T-helper 1 cell treated with Interleukin-12 subunit alpha and Interleukin-12 subunit beta and Interleukin-4 antibody, amounts not matched to agents 30 μg/mL and 1 μg/mL, for 36 hours (primary cell): ENCODE measurements around the gene RFPL2.
"Not testable (repeated sequence)": the region's sequence is repeated elsewhere in the genome, so short reads cannot be mapped to it uniquely, and the experiment has no call there.

Experiments
- H3K27ac Mint-ChIP-seq: one replicate; pipeline ENCODE4 v1.8.0; 2021; ENCODE audit warnings: mild to moderate bottlenecking, mixed read lengths
- H3K27me3 Mint-ChIP-seq: one replicate; pipeline ENCODE4 v1.8.0; 2021; ENCODE audit warnings: low read depth, mixed read lengths
- H3K36me3 Mint-ChIP-seq: one replicate; pipeline ENCODE4 v1.8.0; 2021; ENCODE audit warnings: low read depth, mixed read lengths
- H3K4me1 Mint-ChIP-seq: one replicate; pipeline ENCODE4 v1.8.0; 2021; ENCODE audit warnings: low read depth, mixed read lengths
- H3K4me3 Mint-ChIP-seq: one replicate; pipeline ENCODE4 v1.8.0; 2021; ENCODE audit warnings: mild to moderate bottlenecking, moderate library complexity, mixed read lengths
- H3K9me3 Mint-ChIP-seq: one replicate; pipeline ENCODE4 v1.8.0; 2021; ENCODE audit warnings: mixed read lengths

Gene RFPL2

DNA sequence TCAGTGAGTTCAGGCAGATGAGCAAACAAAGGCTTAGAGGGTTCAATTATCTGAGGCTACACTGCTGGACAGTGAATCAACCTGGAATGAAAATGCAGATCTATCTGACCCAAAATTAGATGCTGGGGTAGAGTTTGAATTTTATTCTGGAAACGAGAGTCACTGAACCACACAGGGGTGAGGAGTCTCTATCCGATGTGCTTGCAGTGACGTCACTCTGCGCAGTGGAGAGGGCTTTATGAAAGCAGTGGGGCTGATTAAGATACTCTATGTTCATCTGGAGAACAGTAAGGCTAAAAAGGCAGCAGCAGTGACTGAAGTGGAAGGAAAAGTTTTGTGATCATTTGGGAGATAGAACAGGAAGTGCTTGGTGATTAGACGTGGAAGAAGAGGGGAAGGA, 44.5 kb downstream of the RFPL2 start:
- H3K4me1 Mint-ChIP-seq = not testable (repeated sequence)

DNA sequence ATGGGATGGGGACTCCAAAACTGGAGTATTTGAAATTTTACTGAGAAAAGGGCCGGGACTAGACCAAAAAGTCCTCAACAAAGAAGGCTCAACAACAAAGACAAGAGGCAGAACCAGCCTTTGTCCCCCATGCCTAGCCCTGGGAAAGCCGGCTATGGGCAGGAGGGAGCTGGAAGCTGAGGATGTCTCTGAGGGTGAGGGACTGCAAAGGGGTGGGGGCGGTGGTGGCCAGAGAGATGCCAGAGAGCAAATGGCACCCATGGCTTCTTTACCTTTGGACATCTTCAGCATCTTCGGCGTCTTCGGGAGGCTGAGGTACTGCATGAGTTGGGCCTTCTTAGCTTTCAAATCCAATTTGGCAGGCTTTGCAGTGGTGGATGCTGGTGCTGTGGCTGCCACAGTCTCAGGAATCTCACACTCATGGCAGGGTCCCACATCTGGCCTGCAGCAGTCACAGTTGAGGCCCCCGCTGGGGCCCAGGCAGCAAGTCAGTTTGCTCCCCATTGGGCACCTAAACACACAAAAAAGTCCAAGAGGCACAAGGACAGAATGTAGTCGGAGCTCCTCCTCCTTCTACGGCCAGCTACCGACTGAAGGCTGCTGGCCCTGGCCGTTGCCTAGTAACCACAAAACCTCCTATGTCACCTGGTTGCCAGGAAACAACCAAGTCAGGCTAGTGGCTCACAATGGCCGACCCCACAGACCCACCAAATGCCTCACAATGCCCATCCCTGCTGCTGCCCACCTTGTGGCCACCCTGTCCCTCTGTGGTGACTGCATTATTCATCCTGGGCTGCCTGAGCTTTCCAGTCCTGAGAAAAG, 46.0 kb downstream of the RFPL2 start, which contains the start of gene C22orf42:
C22orf42 (minus strand) TSS at position 592 of the 822 bp plus-strand sequence; CDS start at position 504, 88 bp downstream.
- Mint-ChIP-seq H3K4me1 (peaks cover 3% of the 10 kb centered on the region), H3K36me3 (peaks cover 2% of the 10 kb centered on the region), H3K4me3 (no peak within 1 kb of the TSS), H3K9me3 (no peaks in the 10 kb centered on the region), H3K27ac (no peak within 1 kb of the TSS), H3K27me3 (peaks cover 24% of the 10 kb centered on the region)

More for the DNA sequence above, 44.5 kb downstream of the RFPL2 start:
- H3K27me3 Mint-ChIP-seq = peaks cover 23% of the 10 kb centered on the region
- not testable (repeated sequence) for H3K4me3 Mint-ChIP-seq, H3K27ac Mint-ChIP-seq, H3K9me3 Mint-ChIP-seq, H3K36me3 Mint-ChIP-seq

DNA sequence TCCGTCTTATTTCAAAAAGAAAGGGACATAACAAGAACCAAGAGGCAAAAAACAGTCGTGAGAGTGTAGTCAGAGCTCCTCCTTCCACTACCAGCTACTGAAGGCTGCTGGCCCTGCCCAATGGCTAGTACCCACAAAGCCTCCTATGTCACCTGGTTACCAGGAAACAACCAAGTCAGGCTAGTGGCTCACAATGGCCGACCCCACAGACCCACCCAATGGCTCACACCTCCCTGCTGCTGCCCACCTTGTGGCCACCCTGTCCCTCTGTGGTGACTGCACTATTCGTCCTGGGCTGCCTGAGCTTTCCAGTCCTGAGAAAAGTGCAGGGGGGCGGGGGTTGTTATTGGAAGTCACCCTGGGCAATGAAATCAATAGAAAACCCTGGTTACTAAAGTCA, 47.2 kb downstream of the RFPL2 start:
- not testable (repeated sequence) for H3K36me3 Mint-ChIP-seq, H3K4me1 Mint-ChIP-seq, H3K4me3 Mint-ChIP-seq, H3K9me3 Mint-ChIP-seq, H3K27ac Mint-ChIP-seq
- peaks cover 14% of the 10 kb centered on the region for H3K27me3 Mint-ChIP-seq

DNA sequence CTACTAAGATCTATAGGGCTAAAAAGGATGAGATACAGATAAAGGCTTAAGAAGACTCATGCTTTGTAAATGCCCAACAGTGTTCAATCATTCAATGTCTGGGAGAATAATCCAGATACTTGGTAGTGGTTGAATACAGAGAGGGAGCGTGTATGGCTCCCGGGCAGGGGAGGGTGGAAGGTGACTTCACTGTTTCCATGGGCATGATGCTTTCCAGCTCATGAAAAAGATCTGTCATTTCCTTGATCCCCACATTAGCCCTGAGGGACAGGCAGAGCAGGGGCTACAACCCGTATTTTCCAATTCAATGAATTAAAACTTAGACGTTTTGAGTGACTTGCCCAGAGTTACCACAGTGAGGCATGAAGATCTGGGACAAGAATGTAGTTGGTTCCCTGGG, 50.1 kb downstream of the RFPL2 start:
- H3K27me3 Mint-ChIP-seq = peaks cover 14% of the 10 kb centered on the region
- H3K9me3 Mint-ChIP-seq, H3K27ac Mint-ChIP-seq, H3K4me3 Mint-ChIP-seq, H3K36me3 Mint-ChIP-seq: not testable (repeated sequence)
- peaks cover 27% of the 10 kb centered on the region for H3K4me1 Mint-ChIP-seq

DNA sequence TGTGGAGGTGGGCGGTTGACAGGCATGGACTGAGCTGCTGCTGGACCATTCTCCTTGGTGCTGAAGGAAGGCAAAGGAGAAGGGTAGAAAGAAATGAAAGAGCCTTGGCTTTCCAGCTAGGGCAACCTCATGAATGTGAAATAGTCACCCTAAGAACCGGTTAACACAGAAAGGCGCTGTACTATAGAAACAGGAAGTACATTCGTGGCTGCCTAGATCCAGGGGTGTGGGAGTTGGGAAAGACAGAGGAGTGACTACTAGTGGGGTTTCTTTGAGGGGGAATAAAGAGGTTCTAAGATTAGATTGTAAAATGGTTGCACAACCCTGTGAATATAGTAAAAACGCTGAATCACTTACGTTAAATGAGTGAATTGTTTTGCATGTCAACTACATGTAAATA, 53.2 kb downstream of the RFPL2 start:
- H3K4me3 Mint-ChIP-seq, H3K27ac Mint-ChIP-seq, H3K36me3 Mint-ChIP-seq, H3K9me3 Mint-ChIP-seq: not testable (repeated sequence)
- H3K27me3 Mint-ChIP-seq = peaks cover 14% of the 10 kb centered on the region
- peaks cover 29% of the 10 kb centered on the region for H3K4me1 Mint-ChIP-seq

DNA sequence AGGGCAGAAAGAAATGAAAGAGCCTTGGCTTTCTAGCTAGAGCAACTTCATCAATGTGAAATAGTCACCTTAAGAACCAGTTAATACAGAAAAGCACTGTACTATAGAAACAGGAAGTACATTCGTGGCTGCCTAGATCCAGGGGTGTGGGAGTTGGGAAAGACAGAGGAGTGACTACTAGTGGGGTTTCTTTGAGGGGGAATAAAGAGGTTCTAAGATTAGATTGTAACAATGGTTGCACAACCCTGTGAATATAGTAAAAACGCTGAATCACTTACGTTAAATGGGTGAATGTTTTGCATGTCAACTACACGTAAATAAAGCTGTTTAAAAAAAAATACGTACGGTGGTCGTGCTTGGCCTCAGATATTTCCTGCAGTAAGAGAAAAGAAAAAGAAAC, 54.2 kb downstream of the RFPL2 start:
- H3K4me1 Mint-ChIP-seq = peaks cover 29% of the 10 kb centered on the region
- not testable (repeated sequence) for H3K4me3 Mint-ChIP-seq, H3K9me3 Mint-ChIP-seq, H3K36me3 Mint-ChIP-seq, H3K27ac Mint-ChIP-seq
- peaks cover 11% of the 10 kb centered on the region for H3K27me3 Mint-ChIP-seq

DNA sequence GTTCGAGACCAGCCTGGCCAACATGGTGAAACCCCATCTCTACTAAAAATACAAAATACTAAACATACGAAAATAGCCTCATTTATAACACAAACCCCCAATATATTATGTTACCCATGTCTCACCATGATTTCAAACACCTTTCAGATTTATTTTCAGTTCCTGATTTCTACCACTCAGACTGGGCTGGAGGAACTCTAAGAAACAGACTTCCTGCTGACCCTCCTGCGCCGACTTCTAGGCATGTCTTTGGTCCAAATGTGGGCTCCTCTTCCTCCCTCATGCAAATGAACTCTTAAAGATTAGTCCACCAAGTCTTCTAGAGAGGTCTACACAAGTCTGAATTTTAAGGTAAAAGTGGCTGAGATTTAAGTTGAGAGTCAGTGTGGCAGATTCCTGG, 56.5 kb downstream of the RFPL2 start:
- not testable (repeated sequence) for H3K27ac Mint-ChIP-seq, H3K9me3 Mint-ChIP-seq, H3K4me3 Mint-ChIP-seq, H3K36me3 Mint-ChIP-seq, H3K27me3 Mint-ChIP-seq
- peaks cover 44% of the 10 kb centered on the region for H3K4me1 Mint-ChIP-seq

DNA sequence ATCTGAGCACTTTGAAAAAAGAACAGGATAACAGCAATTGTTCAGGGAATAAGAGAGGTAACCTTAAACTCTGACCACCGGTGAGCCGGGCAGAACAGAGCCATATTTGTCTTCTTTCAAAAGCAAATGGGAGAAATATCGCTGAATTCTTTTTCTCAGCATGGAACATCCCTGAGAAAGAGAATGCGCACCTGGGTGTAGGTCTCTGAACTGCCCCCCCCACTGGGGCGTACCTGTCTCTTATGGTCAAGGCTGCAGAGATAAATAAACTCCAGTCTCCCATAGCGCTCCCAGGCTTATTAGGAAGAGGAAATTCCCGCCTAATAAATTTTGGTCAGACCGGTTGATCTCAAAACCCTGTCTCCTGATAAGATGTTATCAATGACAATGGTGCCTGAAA, 57.7 kb downstream of the RFPL2 start:
- not testable (repeated sequence) for H3K4me3 Mint-ChIP-seq, H3K27me3 Mint-ChIP-seq

DNA sequence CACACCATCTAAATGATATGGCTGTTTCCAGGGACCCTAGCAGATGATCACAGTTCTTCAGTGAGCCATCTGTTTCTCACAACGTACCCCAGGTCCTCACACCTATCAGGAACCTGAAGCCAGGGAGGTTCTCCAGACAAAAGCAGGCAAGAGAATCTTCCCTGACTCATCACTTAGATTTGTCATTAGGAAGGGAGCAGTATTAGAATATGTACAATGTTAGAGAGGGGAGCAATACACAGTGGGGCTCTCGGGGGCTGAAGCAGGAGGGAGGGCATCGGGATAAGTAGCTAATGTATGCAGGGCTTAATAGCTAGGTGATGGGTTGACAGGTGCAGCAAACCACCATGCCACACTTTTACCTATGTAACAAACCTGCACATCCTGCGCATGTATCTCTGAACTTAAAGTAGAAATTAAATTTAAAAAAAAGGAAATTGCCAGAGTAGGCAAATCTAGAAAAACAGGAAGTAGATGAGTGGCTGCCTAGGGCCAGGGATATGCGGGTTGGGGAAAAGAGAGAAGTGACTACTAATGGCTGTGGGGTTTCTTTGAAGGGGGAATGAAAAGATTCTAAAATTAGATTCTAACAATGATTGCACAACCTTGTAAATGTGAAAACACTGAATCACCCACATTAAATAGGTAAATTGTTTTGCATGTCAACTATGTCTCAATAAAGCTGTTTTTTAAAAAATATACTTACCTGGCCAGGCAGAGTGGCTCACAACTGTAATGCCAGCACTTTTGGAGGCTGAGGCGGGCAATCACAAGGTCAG, 60.2 kb downstream of the RFPL2 start:
- Mint-ChIP-seq H3K27ac (peak overlapping the region; percentile 71), H3K4me3 (no peak overlapping the region), H3K9me3 (peaks cover 7% of the 10 kb centered on the region), H3K4me1 (peaks cover 39% of the 10 kb centered on the region), H3K27me3 (peaks cover 4% of the 10 kb centered on the region), H3K36me3 (peaks cover 2% of the 10 kb centered on the region)

More for the DNA sequence above, 57.7 kb downstream of the RFPL2 start:
- H3K36me3 Mint-ChIP-seq, H3K9me3 Mint-ChIP-seq, H3K27ac Mint-ChIP-seq: not testable (repeated sequence)
- H3K4me1 Mint-ChIP-seq = peaks cover 44% of the 10 kb centered on the region

DNA sequence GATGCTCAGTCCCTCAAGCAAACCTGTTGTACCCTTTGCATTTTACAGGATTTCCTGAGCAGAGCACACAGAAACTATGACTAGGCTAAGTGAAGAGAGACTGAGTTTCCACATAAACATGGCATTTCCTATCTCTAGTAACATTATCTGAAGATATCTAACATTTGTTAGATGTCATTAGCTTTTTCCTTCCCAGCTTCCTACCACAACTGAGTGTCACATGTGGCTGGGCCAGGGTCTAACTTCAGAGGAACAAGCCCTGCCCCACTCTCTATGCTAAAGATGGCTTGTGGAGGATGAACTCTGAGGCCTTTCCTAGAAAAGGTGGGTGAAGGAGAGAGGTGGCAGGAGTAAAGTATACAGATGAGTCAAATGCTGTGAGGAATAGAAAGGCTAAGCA, 62.3 kb downstream of the RFPL2 start:
- no peaks in the 10 kb centered on the region for H3K27me3 Mint-ChIP-seq
- peaks cover 43% of the 10 kb centered on the region for H3K4me1 Mint-ChIP-seq
- H3K4me3 Mint-ChIP-seq = peak overlapping the region; percentile 7
- peak overlapping the region; percentile 84 for H3K27ac Mint-ChIP-seq
- H3K9me3 Mint-ChIP-seq = peaks cover 7% of the 10 kb centered on the region
- H3K36me3 Mint-ChIP-seq = peaks cover 2% of the 10 kb centered on the region

DNA sequence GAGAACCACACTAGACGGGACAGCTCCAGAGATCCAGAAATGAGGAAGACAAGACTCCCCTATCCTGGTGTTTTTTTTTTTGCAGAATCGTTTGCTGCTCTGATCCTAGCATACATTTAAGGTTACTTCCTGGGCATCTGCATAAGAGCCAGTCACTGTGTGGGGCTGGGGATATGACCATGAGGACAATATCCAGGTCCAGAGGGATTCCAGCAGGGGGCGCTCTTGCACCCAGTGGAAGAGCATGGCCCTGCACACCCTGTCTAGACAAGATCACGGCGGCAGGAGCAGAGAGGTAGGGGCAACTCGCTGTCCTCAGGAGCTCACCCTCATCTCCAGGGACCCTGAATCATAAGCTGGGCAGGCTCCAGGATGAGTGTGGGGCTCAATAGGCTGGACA, 64.2 kb downstream of the RFPL2 start:
- H3K27ac Mint-ChIP-seq, H3K36me3 Mint-ChIP-seq, H3K4me3 Mint-ChIP-seq, H3K27me3 Mint-ChIP-seq, H3K9me3 Mint-ChIP-seq: not testable (repeated sequence)
- peaks cover 53% of the 10 kb centered on the region for H3K4me1 Mint-ChIP-seq
